22Rv1 (cell line): ENCODE results near the gene QRICH2.

Source experiments
- ZFX ChIP-seq: fragments of 450-650 bp; IDR thresholded peaks from 2 replicates; pipeline ENCODE4 v1.6.1; 2017; ENCODE audit warnings: antibody characterized with exemption, borderline replicate concordance
- TF ChIP-seq, protein P1 (sequence below): fragments of 450-650 bp; IDR thresholded peaks from 2 replicates; pipeline ENCODE4 v1.5.1; 2017; ENCODE audit warnings: mild to moderate bottlenecking

DNA sequence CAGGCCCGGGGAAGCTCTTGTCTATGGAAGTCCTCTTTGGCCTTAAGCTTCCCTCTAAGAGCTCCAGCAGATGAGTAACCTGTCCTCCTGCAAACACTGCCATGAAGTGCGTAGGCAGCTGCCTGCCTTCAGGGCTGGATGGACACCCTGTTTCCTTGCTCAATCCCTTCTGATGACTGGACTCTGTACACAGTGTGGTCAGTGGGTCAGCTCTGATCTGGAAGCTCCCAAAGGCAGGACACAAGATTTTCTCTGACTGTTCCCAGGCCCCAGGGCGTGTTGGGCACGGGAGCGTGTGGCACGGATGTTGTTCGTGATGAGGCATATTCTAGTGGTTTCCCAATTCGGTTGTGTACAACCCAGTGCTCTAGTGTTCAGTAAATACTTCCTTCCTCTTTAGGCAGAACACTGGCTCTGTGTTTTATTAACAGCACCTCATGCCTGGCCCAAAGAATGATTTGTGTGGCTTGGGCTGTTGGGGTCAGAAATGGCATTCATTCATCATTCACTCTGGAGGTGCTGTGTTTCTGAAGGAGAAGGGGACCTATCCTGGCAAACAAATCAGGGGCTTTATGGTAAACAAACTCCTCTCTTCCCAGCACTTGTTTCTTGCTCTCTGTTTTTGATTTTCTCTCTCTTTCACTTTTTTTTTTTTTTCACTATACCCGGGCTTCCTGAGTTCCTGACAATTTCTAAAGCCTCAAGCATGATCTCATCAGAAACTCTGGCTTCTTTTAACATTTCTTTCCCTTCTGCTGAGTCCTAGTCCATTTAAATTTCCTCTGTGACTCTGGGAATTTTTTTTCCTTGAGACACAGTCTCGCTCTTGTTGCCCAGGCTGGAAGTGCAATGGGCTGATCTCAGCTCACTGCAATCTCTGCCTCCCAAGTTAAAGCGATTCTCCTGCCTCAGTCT is 55.8 kb downstream of the QRICH2 start:
- TF ChIP-seq, protein P1, sequence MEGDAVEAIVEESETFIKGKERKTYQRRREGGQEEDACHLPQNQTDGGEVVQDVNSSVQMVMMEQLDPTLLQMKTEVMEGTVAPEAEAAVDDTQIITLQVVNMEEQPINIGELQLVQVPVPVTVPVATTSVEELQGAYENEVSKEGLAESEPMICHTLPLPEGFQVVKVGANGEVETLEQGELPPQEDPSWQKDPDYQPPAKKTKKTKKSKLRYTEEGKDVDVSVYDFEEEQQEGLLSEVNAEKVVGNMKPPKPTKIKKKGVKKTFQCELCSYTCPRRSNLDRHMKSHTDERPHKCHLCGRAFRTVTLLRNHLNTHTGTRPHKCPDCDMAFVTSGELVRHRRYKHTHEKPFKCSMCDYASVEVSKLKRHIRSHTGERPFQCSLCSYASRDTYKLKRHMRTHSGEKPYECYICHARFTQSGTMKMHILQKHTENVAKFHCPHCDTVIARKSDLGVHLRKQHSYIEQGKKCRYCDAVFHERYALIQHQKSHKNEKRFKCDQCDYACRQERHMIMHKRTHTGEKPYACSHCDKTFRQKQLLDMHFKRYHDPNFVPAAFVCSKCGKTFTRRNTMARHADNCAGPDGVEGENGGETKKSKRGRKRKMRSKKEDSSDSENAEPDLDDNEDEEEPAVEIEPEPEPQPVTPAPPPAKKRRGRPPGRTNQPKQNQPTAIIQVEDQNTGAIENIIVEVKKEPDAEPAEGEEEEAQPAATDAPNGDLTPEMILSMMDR: no peak
- TF ChIP-seq ZFX: no peak
